ENCODE measurements around the gene PDGFB.

The PDGFB gene

GRCh38 chr22:39208013-39208680 is 36.6 kb downstream of the PDGFB start:
- no peak for DNase-seq (ENCODE audit: low read depth in 2 of 3, low spot score in 2 of 3)

GRCh38 chr22:39207141-39208012 is 37.4 kb downstream of the PDGFB start:
- DNase-seq (ENCODE audit: low read depth in 2 of 3, low spot score in 2 of 3) = no peak

GRCh38 chr22:39206491-39206890 is 38.3 kb downstream of the PDGFB start:
- DNase-seq (ENCODE audit: low read depth in 2 of 3, low spot score in 2 of 3) = no peak

- peak in 1 of 3 experiments; percentile 38 for DNase-seq (ENCODE audit: low read depth in 2 of 3, low spot score in 2 of 3)
Measured at GRCh38 chr22:39205344-39206021, 39.3 kb downstream of the PDGFB start.

GRCh38 chr22:39204216-39204615 is 40.6 kb downstream of the PDGFB start:
- DNase-seq (ENCODE audit: low read depth in 2 of 3, low spot score in 2 of 3) = no peak

GRCh38 chr22:39197578-39197977 is 47.2 kb downstream of the PDGFB start:
- DNase-seq (ENCODE audit: low read depth in 2 of 3, low spot score in 2 of 3) = no peak

DNA sequence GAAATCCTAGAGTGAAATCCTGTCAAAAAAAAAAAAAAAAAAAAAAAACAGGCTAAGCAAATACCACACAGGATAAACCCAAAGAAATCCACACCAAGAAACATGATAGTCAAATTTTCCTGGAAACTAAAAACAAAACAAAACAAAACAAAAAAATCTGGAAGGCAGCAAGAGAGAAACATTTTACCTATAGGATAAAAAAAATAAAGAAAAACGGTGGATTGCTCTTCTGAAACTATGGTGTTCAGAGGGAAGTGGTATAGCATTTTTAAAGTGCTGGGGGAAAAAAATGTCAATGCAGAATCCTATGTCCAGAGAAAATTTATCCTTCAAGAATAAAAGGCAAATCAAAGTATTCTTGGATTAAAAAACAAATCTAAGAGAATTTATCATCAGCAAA is 50.7 kb downstream of the PDGFB start:
- DNase-seq (ENCODE audit: low read depth in 2 of 3, low spot score in 2 of 3) = no peak

- DNase-seq (ENCODE audit: low read depth in 2 of 3, low spot score in 2 of 3) = no peak
Measured at GRCh38 chr22:39188809-39189208, 56.0 kb downstream of the PDGFB start.

- no peak for DNase-seq (ENCODE audit: low read depth in 2 of 3, low spot score in 2 of 3)
Measured at GRCh38 chr22:39185601-39186012, 59.2 kb downstream of the PDGFB start.

DNA sequence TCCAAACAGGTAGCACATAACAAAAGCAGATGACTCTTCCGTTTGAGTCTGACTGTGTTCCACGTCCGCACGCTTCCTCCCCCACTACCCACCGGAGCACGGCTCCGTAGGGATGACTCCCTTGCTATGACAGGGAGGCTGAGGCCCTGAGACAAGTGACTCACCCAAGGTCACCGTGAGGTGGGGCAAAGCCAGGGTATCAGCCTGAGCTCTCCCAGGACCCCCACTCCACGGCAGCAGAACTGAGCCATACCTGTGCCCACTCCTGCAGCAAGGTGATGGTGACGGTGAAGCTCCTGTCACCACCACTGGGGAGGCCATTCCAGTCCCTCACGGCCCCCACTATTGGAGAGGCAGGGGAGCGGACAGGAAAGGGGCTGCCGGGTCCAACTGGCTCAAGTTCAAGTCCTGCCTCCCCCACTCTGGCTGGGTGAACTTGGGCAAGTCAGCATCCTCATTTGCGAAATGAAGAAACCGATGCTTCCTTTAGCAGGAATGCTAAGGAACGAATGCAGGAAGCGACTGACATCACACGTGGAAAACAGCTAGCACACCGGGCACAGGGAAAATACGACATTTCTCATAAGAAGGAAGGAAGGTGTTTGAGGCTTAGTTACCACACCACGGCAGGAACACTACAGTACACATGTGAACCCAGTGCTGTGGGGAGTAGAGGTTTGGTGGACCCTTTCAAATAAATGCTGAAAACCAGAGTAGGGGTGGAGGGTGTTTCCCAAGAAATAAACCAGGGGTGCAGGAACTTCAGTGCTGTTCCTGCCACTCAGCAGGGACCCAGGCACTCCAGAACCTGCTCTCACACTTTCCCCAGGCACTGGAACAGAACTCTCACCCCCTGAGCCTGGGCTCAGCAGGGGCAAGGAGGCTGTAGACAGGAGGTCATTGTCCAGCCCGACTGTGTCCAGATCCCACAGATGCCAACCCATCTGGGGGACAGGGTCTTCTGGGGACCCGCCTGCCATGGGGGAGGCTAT is 59.9 kb downstream of the PDGFB start:
- DNase-seq (ENCODE audit: low read depth in 2 of 3, low spot score in 2 of 3) = no peak

DNA sequence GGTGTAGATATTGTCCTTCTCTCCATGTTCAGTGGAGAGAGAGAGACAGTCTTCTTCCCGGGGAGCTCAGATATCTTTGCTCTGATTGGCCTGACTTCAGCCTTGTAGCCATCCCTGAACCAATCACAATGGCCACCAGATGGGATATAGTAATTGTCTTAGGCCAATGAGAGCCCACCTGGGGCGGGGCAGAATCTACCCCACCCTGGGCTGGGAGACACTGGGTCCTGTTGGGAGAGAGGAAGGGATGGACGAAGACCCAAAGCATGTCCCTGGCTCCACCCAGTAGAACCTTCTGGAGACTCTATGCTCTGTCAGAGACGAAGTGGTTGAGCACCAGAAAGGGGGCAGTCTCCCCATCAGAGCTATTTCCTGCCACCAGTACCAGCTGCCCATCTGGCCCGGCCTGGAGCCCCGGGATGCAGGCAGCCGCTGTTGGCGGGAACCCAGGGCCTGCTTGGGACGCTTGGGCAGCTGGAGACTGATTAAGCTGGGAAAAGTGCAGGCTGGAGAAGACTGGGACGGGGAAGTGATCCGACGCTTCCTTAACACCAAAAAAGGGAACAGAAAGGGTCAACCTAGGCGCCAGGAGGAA is 60.7 kb downstream of the PDGFB start:
- no peak for DNase-seq (ENCODE audit: low read depth in 2 of 3, low spot score in 2 of 3)

DNA sequence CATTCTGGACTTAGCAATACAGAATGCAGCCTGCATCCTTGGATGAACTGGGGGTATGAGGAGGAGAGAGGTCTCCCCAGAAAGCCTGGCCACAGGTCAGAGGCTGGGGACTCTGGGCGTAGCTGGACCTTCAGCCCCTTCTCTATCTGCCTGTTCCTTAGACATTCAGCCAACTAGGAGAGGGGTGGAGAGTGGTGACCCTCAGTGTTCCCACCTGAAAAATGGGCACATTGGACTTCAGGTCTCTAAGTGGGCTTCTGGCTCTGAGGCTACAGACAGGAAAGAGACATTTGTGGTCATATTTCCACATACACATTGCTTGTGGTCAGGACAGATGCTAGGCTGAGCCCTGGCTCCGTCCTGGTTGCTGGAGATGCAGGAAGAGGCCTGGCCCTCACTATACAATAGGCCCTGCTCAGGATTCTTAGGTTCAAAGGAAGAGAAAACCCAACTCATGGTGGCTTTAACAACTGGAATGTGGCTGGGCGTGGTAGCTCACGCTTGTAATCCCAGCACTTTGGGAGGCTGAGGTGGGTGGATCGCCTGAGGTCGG is 62.2 kb downstream of the PDGFB start:
- no peak for DNase-seq (ENCODE audit: low read depth in 2 of 3, low spot score in 2 of 3)

DNA sequence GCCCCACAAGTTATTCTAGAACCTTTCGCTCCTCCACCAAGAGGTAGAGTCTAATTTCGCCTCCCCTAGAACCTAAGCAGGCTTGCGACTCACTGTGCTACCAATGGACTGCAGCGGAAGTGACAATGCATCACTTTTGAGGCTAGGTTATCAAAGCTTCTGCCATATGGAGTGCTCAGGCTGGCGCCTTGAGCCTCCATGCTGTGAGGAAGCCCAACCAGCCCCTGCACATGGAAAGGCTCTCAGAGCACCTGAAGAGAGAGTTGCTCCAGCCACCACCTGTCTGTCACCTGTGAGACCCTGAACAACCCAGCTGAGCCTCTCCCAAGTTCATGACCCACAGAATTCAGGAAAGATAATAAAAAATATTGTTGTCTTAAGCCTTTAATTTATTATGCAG is 63.0 kb downstream of the PDGFB start:
- DNase-seq (ENCODE audit: low read depth in 2 of 3, low spot score in 2 of 3) = no peak

DNA sequence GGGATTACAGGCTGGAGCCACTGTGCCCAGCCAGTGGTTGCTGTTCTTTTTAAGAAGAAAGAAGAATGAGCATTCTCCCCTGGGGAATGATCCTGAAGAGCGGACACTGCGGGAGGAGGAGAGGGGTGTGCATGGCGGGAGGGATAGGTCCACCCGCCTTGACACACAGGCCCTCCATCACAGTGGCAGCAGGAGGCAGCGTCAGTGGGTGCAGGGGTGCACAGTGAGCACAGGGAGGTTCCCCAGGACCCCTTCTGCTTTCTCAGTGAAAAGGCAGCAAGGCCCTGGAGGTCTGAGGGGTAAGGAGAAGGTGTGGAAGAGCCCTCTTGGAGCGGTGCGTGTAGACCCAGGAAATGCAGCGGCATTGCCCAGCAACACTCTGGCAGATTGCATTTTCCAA is 63.4 kb downstream of the PDGFB start:
- DNase-seq (ENCODE audit: low read depth in 2 of 3, low spot score in 2 of 3) = no peak

- DNase-seq (ENCODE audit: low read depth in 2 of 3, low spot score in 2 of 3) = no peak
Measured at GRCh38 chr22:39179841-39180335, 64.9 kb downstream of the PDGFB start.

DNA sequence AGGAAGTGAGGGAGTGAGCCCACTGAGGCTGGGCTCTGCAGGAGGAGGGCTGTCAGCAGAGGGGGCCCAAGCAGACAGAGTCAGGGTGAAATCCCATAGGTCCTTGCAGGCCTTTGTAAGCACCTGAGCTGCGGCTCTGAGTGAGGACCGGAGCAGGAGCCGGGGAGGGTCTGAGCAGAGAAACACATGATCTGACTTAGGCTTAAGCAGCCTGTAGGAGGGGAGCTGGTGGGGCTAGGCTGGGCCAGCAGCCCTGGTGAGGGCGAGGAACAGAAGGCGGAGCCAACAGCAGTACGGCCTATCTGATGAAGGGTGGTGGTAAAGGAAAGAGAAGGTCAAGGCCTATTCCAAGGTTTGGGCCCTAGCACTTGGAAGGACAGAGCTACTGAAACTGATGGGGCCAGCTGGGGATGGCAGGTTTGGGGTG is 65.4 kb downstream of the PDGFB start:
- DNase-seq (ENCODE audit: low read depth in 2 of 3, low spot score in 2 of 3) = no peak

DNA sequence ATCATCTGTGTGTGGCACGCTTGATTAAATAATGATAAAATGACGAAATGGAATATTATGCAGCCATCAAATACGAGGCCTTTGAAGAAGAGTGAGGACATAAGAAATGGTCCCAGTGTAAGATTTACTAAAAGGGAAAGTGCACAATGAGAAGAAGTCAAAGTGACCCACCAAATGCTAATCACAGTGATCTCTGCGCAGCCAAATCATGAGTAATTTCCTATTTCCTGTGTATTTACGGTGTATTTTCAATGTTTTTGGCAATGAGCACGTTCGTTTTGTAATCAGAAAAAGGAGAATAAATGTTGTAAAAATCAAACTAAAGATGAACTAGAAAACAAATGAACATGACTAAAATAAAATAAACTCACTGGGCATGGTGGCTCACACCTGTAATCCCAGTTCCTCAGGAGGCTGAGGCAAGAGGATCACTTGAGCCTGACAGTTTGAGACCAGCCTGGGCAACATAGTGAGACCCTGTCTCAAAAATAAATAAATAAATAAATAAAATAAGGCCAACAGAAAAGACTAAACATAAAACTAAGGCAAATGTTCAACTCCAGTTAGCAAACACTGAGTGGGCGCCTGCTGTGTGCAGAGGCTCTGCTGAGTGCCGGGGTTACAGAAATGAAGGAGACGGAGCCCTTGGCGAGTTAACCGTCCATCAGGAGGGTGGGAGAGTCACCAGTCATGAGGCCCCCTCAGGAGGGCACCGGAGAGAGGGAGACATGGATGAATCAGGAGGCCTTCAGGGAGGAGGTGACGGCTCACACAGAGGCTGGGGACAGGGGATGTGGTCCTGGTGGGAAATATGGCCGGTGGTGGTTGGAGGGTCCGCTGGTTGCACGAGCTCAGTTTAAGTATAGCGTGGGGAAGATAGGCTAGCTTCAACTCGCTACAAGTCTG is 66.3 kb downstream of the PDGFB start:
- DNase-seq (ENCODE audit: low read depth in 2 of 3, low spot score in 2 of 3) = no peak

- no peak for DNase-seq (ENCODE audit: low read depth in 2 of 3, low spot score in 2 of 3)
Measured at GRCh38 chr22:39177791-39178190, 67.0 kb downstream of the PDGFB start.

GRCh38 chr22:39177456-39177775 is 67.4 kb downstream of the PDGFB start:
- no peak for DNase-seq (ENCODE audit: low read depth in 2 of 3, low spot score in 2 of 3)
